Thoracic aorta (tissue), 2 donors: ENCODE data around the gene PYGO2. TPM values are rescaled to one million over a fixed set of nuclear protein-coding genes. Genes with fewer than 3 reads are reported as not detected.

Experiments used
- ATAC-seq: fragments of 150-250 bp; one replicate; pipeline ENCODE4 v1.8.0; 2017; ENCODE audit warnings: low read depth; ENCODE audit not compliant: insufficient number of reproducible peaks, low FRiP score
- DNase-seq: peaks from one replicate; pipeline ENCODE4 v3.0.0-alpha.2; 2020; ENCODE audit warnings: low spot score
- H3K27ac ChIP-seq, 2 donors: fragments of 200-600 bp; sonication (generic); 1 replicate in 1 of 2; 2 replicates in 1 of 2; pipeline ENCODE4 v1.5.1; 2016; ENCODE audit warnings: mild to moderate bottlenecking in 2 of 2, moderate library complexity in 2 of 2
- H3K27me3 ChIP-seq: fragments of 200-600 bp; sonication (generic); replicated peaks from 2 replicates; pipeline ENCODE4 v1.6.0; 2016; ENCODE audit warnings: mild to moderate bottlenecking; ENCODE audit not compliant: insufficient read depth
- H3K36me3 ChIP-seq: fragments of 200-600 bp; sonication (generic); one replicate; pipeline ENCODE4 v1.5.1; 2016
- H3K4me1 ChIP-seq, 2 donors: fragments of 200-600 bp; sonication (generic); 1 replicate in 1 of 2; 2 replicates in 1 of 2; pipeline versions ENCODE4 v1.5.1 to v1.6.0; 2016; ENCODE audit warnings: low read depth in 2 of 2, mild to moderate bottlenecking in 1 of 2; ENCODE audit not compliant: control insufficient read depth in 1 of 2
- H3K4me3 ChIP-seq: fragments of 200-600 bp; sonication (generic); 2 replicates; pipeline ENCODE4 v1.5.1; 2016; ENCODE audit warnings: mild to moderate bottlenecking
- H3K9me3 ChIP-seq: fragments of 200-600 bp; sonication (generic); 2 replicates; pipeline ENCODE4 v1.5.1; 2016
- CTCF ChIP-seq: fragments of 200-600 bp; sonication (generic); IDR thresholded peaks from one replicate; pipeline ENCODE4 v1.5.1; 2019; ENCODE audit warnings: antibody characterized with exemption
- total RNA-seq, 2 donors: library from RNA; depleted of rRNA; stranded (reverse); fragments of >200 nt; gene quantifications; one replicate each; pipeline versions ENCODE4 v1.1.0 to v1.2.3, GENCODE V29; 2016

The PYGO2 gene
- total RNA-seq, 2 donors from 2014 or later: 17.8 to 21.4 TPM

GRCh38 chr1:154969860-154970452 is 8.4 kb upstream of the PYGO2 start:
- no peaks in the 10 kb centered on the region for H3K9me3 ChIP-seq
- H3K36me3 ChIP-seq: peaks cover 23% of the 10 kb centered on the region
- DNase-seq (no peak), ATAC-seq (no peak)
- H3K27ac ChIP-seq: peak overlapping the region; percentile 98 to 99
- no peaks in the 10 kb centered on the region for H3K27me3 ChIP-seq
- no peak for TF ChIP-seq CTCF
- H3K4me3 ChIP-seq: peak overlapping the region; percentile 83
- H3K4me1 ChIP-seq: peaks cover 33 to 51% of the 10 kb centered on the region in 2 donors

GRCh38 chr1:154969246-154969645 is 7.7 kb upstream of the PYGO2 start:
- peak overlapping the region; percentile 83 for H3K4me3 ChIP-seq
- peak overlapping the region; percentile 98 to 99 for H3K27ac ChIP-seq
- H3K9me3 ChIP-seq: no peaks in the 10 kb centered on the region
- no peak for TF ChIP-seq CTCF
- H3K27me3 ChIP-seq: no peaks in the 10 kb centered on the region
- H3K4me1 ChIP-seq: peaks cover 33 to 51% of the 10 kb centered on the region in 2 donors
- peaks cover 28% of the 10 kb centered on the region for H3K36me3 ChIP-seq
- DNase-seq (no peak), ATAC-seq (no peak)

GRCh38 chr1:154968731-154969130 is 7.1 kb upstream of the PYGO2 start:
- H3K36me3 ChIP-seq: peaks cover 33% of the 10 kb centered on the region
- no peak overlapping the region for H3K4me3 ChIP-seq
- no peak for TF ChIP-seq CTCF
- H3K27ac ChIP-seq: peak overlapping the region; percentile 98 to 99
- H3K4me1 ChIP-seq: peaks cover 33 to 51% of the 10 kb centered on the region in 2 donors
- no peaks in the 10 kb centered on the region for H3K27me3 ChIP-seq
- ATAC-seq (no peak), DNase-seq (no peak)
- H3K9me3 ChIP-seq: no peaks in the 10 kb centered on the region

GRCh38 chr1:154967331-154967950 is 5.9 kb upstream of the PYGO2 start:
- Histone ChIP-seq H3K4me1 (peaks cover 35 to 48% of the 10 kb centered on the region in 2 donors), H3K27me3 (no peaks in the 10 kb centered on the region), H3K27ac (peak overlapping the region in 1 of 2 donors; percentile 24), H3K9me3 (no peaks in the 10 kb centered on the region), H3K4me3 (no peak overlapping the region), H3K36me3 (peaks cover 33% of the 10 kb centered on the region)
- no peak for ATAC-seq
- no peak for DNase-seq
- TF ChIP-seq CTCF: no peak

GRCh38 chr1:154966111-154966510 is 4.5 kb upstream of the PYGO2 start:
- H3K36me3 ChIP-seq: peaks cover 33% of the 10 kb centered on the region
- TF ChIP-seq CTCF: no peak
- no peaks in the 10 kb centered on the region for H3K27me3 ChIP-seq
- H3K9me3 ChIP-seq: no peaks in the 10 kb centered on the region
- H3K27ac ChIP-seq: no peak overlapping the region
- H3K4me3 ChIP-seq: no peak overlapping the region
- H3K4me1 ChIP-seq: peaks cover 24 to 38% of the 10 kb centered on the region in 2 donors
- DNase-seq (no peak), ATAC-seq (no peak)
